HepG2 (cell line): ENCODE results near the gene AGBL1. TPM values are rescaled to one million over a fixed set of nuclear protein-coding genes. Genes with fewer than 3 reads are reported as not detected.

ENCODE experiments used
- ATAC-seq: fragments of 200-7000 bp; cut with Tn5 transposase; 3 replicates; pipeline ENCODE4 v1.9.1; 2020; ENCODE audit warnings: mild to moderate bottlenecking, moderate library complexity
- BruUV-seq: library from RNA; stranded (reverse); fragments of 400-500 nt; replicated peaks from 2 replicates; lab custom pipeline; 2021; lab: Mats Ljungman, UMichigan
- CTCF ChIA-PET: fragments of 300-600 bp; formaldehyde crosslinking; extraction: SDS; loops from one replicate; lab custom pipeline; 2021; ENCODE audit warnings: low total read pairs, inconsistent platforms, low intra/inter-chr PET ratio; lab: Yijun Ruan, JAX
- POLR2A ChIA-PET: fragments of 350-600 bp; sonication (Branson Sonifier 250); formaldehyde crosslinking; loops from one replicate; lab custom pipeline; 2020; ENCODE audit warnings: antibody characterized with exemption, inconsistent platforms; lab: Yijun Ruan, JAX
- DNase-seq: peaks from one replicate; pipeline ENCODE4 v3.0.0-alpha.2; 2015; ENCODE audit warnings: low spot score
- FAIRE-seq: peaks from 3 replicates; lab custom pipeline; 2011; peaks lifted over from hg19 to GRCh38; lab: Jason Lieb, UNC
- H2AFZ ChIP-seq: one replicate; pipeline ENCODE4 v1.6.1; 2011; ENCODE audit warnings: low read length, inconsistent platforms
- H3K27ac ChIP-seq: fragments of 300-600 bp; 3 replicates; pipeline ENCODE4 v1.8.0; 2011; ENCODE audit warnings: mixed run types, mild to moderate bottlenecking, mixed read lengths, low read length, inconsistent platforms; ENCODE audit not compliant: insufficient read depth; ENCODE audit errors: extremely low read length
- H3K27me3 ChIP-seq, 2 experiments: fragments of 200-600 bp in 1 of 2; 2 replicates in 1 of 2; 3 replicates in 1 of 2; pipeline versions ENCODE4 v1.6.0 to v1.8.0; 2011; ENCODE audit warnings: low read length in 2 of 2, mild to moderate bottlenecking in 2 of 2, moderate library complexity in 2 of 2, inconsistent platforms in 1 of 2; ENCODE audit not compliant: insufficient read depth in 2 of 2, control insufficient read depth in 1 of 2
- H3K36me3 ChIP-seq, 2 experiments: fragments of 200-600 bp in 1 of 2; replicated peaks in 1 of 2; 2 replicates in 1 of 2; 3 replicates in 1 of 2; pipeline versions ENCODE4 v1.5.1 to v1.8.0; 2011; ENCODE audit warnings: low read length in 2 of 2, inconsistent platforms in 1 of 2; ENCODE audit not compliant: insufficient read depth in 2 of 2, control insufficient read depth in 1 of 2
- H3K4me1 ChIP-seq: 2 replicates; pipeline ENCODE4 v1.5.1; 2012; ENCODE audit warnings: low read length, inconsistent platforms; ENCODE audit not compliant: insufficient read depth
- H3K4me2 ChIP-seq: 2 replicates; pipeline ENCODE4 v1.6.0; 2011; ENCODE audit warnings: low read depth, low read length, inconsistent platforms
- H3K4me3 ChIP-seq, 3 experiments: fragments of 200-600 bp in 1 of 3; sonication (generic), shearing (Covaris generic) in 1 of 3; replicated peaks in 1 of 3; 2 replicates each; pipeline ENCODE4 v1.5.1; 2011 to 2016; ENCODE audit warnings: low read length in 3 of 3, inconsistent platforms in 2 of 3, low read depth in 2 of 3, mild to moderate bottlenecking in 2 of 3, control low read depth in 1 of 3, mixed read lengths in 1 of 3; ENCODE audit not compliant: insufficient read depth in 1 of 3
- H3K79me2 ChIP-seq: one replicate; pipeline ENCODE4 v1.6.1; 2011; ENCODE audit warnings: low read length, inconsistent platforms; ENCODE audit not compliant: insufficient read depth
- H3K9ac ChIP-seq: 2 replicates; pipeline ENCODE4 v1.6.0; 2011; ENCODE audit warnings: mild to moderate bottlenecking, low read depth, low read length, inconsistent platforms; ENCODE audit not compliant: insufficient read depth
- H3K9me3 ChIP-seq: 2 replicates; pipeline ENCODE4 v1.5.1; 2012; ENCODE audit warnings: mild to moderate bottlenecking, low read length
- H4K20me1 ChIP-seq: 2 replicates; pipeline ENCODE4 v1.6.0; 2011; ENCODE audit warnings: inconsistent platforms, mild to moderate bottlenecking, low read length, moderate library complexity; ENCODE audit not compliant: insufficient read depth
- AGO2 ChIP-seq: fragments of 200-400 bp; formaldehyde crosslinking; optimal IDR thresholded peaks from 2 replicates; pipeline ENCODE3; 2017; ENCODE audit warnings: mild to moderate bottlenecking, low read depth, low read length, moderate library complexity
- CHD2 ChIP-seq: IDR thresholded peaks from 2 replicates; pipeline ENCODE4 v1.6.1; 2011; ENCODE audit warnings: low read depth, low read length, improper control_type of control experiment
- EEA1 ChIP-seq: sonication (generic); formaldehyde crosslinking; IDR thresholded peaks from 2 replicates; pipeline ENCODE4 v1.5.1; 2020; ENCODE audit warnings: mild to moderate bottlenecking, missing genetic modification reagents, borderline replicate concordance
- FOXA1 ChIP-seq, 2 experiments: fragments of 450-650 bp in 1 of 2; sonication (generic) in 1 of 2; formaldehyde crosslinking in 1 of 2; IDR thresholded peaks; 2 replicates each; pipeline versions ENCODE4 v1.4.0 to v1.6.1; 2016 to 2020; ENCODE audit warnings: missing genetic modification reagents in 1 of 2
- GMEB2 ChIP-seq: IDR thresholded peaks from 2 replicates; pipeline ENCODE4 v1.6.1; 2016; ENCODE audit warnings: missing biosample characterization, missing genetic modification reagents, low read depth
- HDAC1 ChIP-seq: sonication (generic); formaldehyde crosslinking; IDR thresholded peaks from 2 replicates; pipeline ENCODE4 v1.5.1; 2020; ENCODE audit warnings: mild to moderate bottlenecking, missing genetic modification reagents
- MTA3 ChIP-seq: sonication (generic); formaldehyde crosslinking; IDR thresholded peaks from 2 replicates; pipeline ENCODE4 v1.4.0; 2020; ENCODE audit warnings: missing genetic modification reagents
- PRPF4 ChIP-seq: fragments of 200-400 bp; formaldehyde crosslinking; IDR thresholded peaks from 2 replicates; pipeline ENCODE4 v1.6.1; 2016; ENCODE audit warnings: low read length, low read depth; ENCODE audit not compliant: poor library complexity, severe bottlenecking
- ZNF251 ChIP-seq: sonication (generic); formaldehyde crosslinking; IDR thresholded peaks from 2 replicates; pipeline ENCODE4 v1.9.0; 2021; ENCODE audit warnings: mild to moderate bottlenecking, missing genetic modification reagents
- ZNF337 ChIP-seq: sonication (generic); formaldehyde crosslinking; IDR thresholded peaks from 2 replicates; pipeline ENCODE4 v1.5.1; 2020; ENCODE audit warnings: missing genetic modification reagents, low read depth, mild to moderate bottlenecking, borderline replicate concordance
- ZNF354B ChIP-seq: sonication (generic); formaldehyde crosslinking; IDR thresholded peaks from 2 replicates; pipeline ENCODE4 v1.8.0; 2022; ENCODE audit warnings: mild to moderate bottlenecking, missing genetic modification reagents
- ZNF546 ChIP-seq: sonication (generic); formaldehyde crosslinking; conservative IDR thresholded peaks from 2 replicates; pipeline ENCODE4 v1.8.1; 2023; ENCODE audit warnings: mild to moderate bottlenecking, missing genetic modification reagents
- ZNF570 ChIP-seq: sonication (generic); formaldehyde crosslinking; IDR thresholded peaks from 2 replicates; pipeline ENCODE4 v1.4.0; 2020; ENCODE audit warnings: mild to moderate bottlenecking, missing genetic modification reagents, borderline replicate concordance
- ZNF7 ChIP-seq: IDR thresholded peaks from 2 replicates; pipeline ENCODE4 v1.6.1; 2016; ENCODE audit warnings: missing biosample characterization, missing genetic modification reagents
- ZSCAN30 ChIP-seq: sonication (generic); formaldehyde crosslinking; IDR thresholded peaks from 2 replicates; pipeline ENCODE4 v1.5.0; 2020; ENCODE audit warnings: mild to moderate bottlenecking, missing genetic modification reagents
- WGBS: methylation state at CpG from one replicate; pipeline ENCODE4 v1.1.6; 2017; ENCODE audit warnings: low lambda C conversion rate; 5-methylcytosine and 5-hydroxymethylcytosine counted together
- in situ Hi-C: cut with HindIII; loops from 2 replicates; pipeline ENCODE4 v1.10.0; 2017; ENCODE audit warnings: low pct_unique_long_range_greater_than_20kb; ENCODE audit not compliant: extremely low pct_ligation_motif_present
- intact Hi-C: fragments of 100-400 bp; cut with micrococcal nuclease; formaldehyde crosslinking; loops from one replicate; pipeline ENCODE4 v1.10.0; 2022; ENCODE audit not compliant: unreplicated experiment
- polyA plus RNA-seq, 8 experiments: library from polyadenylated mRNA; depleted of rRNA in 3 of 8; stranded (reverse) in 7 of 8; unstranded in 1 of 8; fragments of >200 nt; fragmentation: Illumina TruSeq in 4 of 8; extraction: Trizol in 4 of 8; gene quantifications; 2 replicates each; pipeline versions ENCODE4 v1.2.1 to v1.2.3, GENCODE V29; 2011 to 2016; ENCODE audit warnings: low read depth in 4 of 8, missing spikeins in 1 of 8, mixed read lengths in 1 of 8; ENCODE audit not compliant: insufficient read depth in 1 of 8
- total RNA-seq, 5 experiments: library from RNA; depleted of rRNA; stranded (reverse); fragments of >200 nt; fragmentation: Illumina TruSeq; extraction: Trizol; gene quantifications; 2 replicates each; pipeline ENCODE4 v1.2.3, GENCODE V29; 2016; ENCODE audit warnings: low read depth in 1 of 5
- TF ChIP-seq, protein P1 (sequence below): sonication (generic); formaldehyde crosslinking; IDR thresholded peaks from 2 replicates; pipeline ENCODE4; 2020; ENCODE audit warnings: missing genetic modification reagents, mild to moderate bottlenecking, borderline replicate concordance
- TF ChIP-seq, protein P2 (sequence below): sonication (generic); formaldehyde crosslinking; IDR thresholded peaks from 2 replicates; pipeline ENCODE4 v1.4.0; 2020; ENCODE audit warnings: mild to moderate bottlenecking, missing genetic modification reagents

AGBL1 gene
- total and polyA plus RNA-seq, 2 of the 13 experiments (the other 11 are each of a cell fraction or from before 2014, with no cell fraction given) = 0.01 TPM; not detected in 1

GRCh38 chr15:86267892-86268291 is 188.2 kb downstream of the AGBL1 start:
- BruUV-seq = no TSS peak
- ATAC-seq (no peak), FAIRE-seq (no peak), DNase-seq (no peak)
- Histone ChIP-seq H3K9me3 (no peaks in the 10 kb centered on the region), H4K20me1 (no peaks in the 10 kb centered on the region), H3K79me2 (no peaks in the 10 kb centered on the region), H3K4me1 (no peaks in the 10 kb centered on the region), H3K4me3 (no peak overlapping the region), H3K4me2 (no peak overlapping the region), H3K27ac (no peak overlapping the region), H2AFZ (no peak overlapping the region), H3K27me3 (no peaks in the 10 kb centered on the region; a peak in 1 of 5 replicates), H3K36me3 (no peaks in the 10 kb centered on the region), H3K9ac (no peak overlapping the region)
- WGBS = 58% methylated on average over 4 of the region's 4 CpGs
- ChIA-PET POLR2A (no interaction called here), CTCF (no interaction called here)
- intact Hi-C loops = no loop called here
- TF ChIP-seq HDAC1 (CRISPR knock-in tag) (no peak), ZNF546 (CRISPR knock-in tag) (no peak), EEA1 (CRISPR knock-in tag) (no peak), ZNF7 (CRISPR knock-in tag) (no peak), ZSCAN30 (CRISPR knock-in tag) (no peak), ZNF337 (CRISPR knock-in tag) (no peak), CHD2 (no peak), ZNF570 (no peak), PRPF4 (no peak), MTA3 (CRISPR knock-in tag) (no peak), ZNF354B (CRISPR knock-in tag) (no peak), AGO2 (no peak), ZNF251 (CRISPR knock-in tag) (no peak), FOXA1 (IDR thresholded peaks at IDR 0.05) (no peak), FOXA1 (CRISPR knock-in tag; IDR thresholded peaks at IDR 0.05) (no peak), GMEB2 (no peak)
- TF ChIP-seq, protein P1, sequence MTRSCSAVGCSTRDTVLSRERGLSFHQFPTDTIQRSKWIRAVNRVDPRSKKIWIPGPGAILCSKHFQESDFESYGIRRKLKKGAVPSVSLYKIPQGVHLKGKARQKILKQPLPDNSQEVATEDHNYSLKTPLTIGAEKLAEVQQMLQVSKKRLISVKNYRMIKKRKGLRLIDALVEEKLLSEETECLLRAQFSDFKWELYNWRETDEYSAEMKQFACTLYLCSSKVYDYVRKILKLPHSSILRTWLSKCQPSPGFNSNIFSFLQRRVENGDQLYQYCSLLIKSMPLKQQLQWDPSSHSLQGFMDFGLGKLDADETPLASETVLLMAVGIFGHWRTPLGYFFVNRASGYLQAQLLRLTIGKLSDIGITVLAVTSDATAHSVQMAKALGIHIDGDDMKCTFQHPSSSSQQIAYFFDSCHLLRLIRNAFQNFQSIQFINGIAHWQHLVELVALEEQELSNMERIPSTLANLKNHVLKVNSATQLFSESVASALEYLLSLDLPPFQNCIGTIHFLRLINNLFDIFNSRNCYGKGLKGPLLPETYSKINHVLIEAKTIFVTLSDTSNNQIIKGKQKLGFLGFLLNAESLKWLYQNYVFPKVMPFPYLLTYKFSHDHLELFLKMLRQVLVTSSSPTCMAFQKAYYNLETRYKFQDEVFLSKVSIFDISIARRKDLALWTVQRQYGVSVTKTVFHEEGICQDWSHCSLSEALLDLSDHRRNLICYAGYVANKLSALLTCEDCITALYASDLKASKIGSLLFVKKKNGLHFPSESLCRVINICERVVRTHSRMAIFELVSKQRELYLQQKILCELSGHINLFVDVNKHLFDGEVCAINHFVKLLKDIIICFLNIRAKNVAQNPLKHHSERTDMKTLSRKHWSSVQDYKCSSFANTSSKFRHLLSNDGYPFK (CRISPR knock-in tag) = no peak
- TF ChIP-seq, protein P2, sequence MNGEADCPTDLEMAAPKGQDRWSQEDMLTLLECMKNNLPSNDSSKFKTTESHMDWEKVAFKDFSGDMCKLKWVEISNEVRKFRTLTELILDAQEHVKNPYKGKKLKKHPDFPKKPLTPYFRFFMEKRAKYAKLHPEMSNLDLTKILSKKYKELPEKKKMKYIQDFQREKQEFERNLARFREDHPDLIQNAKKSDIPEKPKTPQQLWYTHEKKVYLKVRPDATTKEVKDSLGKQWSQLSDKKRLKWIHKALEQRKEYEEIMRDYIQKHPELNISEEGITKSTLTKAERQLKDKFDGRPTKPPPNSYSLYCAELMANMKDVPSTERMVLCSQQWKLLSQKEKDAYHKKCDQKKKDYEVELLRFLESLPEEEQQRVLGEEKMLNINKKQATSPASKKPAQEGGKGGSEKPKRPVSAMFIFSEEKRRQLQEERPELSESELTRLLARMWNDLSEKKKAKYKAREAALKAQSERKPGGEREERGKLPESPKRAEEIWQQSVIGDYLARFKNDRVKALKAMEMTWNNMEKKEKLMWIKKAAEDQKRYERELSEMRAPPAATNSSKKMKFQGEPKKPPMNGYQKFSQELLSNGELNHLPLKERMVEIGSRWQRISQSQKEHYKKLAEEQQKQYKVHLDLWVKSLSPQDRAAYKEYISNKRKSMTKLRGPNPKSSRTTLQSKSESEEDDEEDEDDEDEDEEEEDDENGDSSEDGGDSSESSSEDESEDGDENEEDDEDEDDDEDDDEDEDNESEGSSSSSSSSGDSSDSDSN (CRISPR knock-in tag) = no peak
- in situ Hi-C loops = no loop called here
